Measurements from ENCODE around the gene HDAC4. TPM values are rescaled to one million over a fixed set of nuclear protein-coding genes. Genes with fewer than 3 reads are reported as not detected.
A peak's percentile ranks its signal among the peaks of the same experiment; 100 is the strongest.

Gene HDAC4
- total RNA-seq, 1 donor from 2014 or later: 20.4 TPM

DNA sequence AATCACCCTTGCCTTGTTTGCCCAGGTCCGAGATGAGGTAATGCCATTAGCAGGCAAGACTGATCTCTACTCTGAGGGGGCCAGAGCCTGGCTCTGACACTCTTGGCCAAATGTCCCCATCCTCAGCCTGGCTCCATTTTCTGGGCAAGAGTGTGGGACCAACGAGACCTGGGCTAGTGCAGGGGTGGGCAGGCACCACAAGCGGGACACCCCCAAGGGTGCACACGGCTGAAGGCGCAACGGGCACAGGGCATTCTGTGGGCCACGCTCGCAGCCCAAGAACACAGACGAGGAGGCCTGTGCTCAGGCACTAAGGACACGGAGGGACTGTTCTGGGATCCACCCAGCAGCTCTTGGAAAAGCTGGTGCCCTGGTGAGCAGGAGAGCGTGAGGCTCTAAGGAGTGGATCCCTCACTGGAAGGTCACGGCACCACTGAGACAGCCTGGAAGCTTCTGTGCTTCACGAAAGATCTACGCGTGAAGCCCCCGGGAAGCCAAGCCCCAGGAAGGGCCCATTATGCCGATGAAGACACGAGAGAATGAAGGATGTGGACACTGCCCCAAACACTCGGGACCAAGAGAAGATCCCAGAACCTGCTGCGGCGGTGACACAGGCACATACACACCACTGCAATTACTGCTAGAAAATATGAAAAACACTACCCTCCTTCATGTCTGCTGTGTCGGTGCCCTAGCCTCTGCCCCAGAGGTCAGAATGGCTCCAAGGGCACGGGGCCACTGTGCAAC lies 138.2 kb downstream of the HDAC4 start:
- no peak for DNase-seq (ENCODE audit: low spot score in 2 of 2)
- no peak for FAIRE-seq

DNA sequence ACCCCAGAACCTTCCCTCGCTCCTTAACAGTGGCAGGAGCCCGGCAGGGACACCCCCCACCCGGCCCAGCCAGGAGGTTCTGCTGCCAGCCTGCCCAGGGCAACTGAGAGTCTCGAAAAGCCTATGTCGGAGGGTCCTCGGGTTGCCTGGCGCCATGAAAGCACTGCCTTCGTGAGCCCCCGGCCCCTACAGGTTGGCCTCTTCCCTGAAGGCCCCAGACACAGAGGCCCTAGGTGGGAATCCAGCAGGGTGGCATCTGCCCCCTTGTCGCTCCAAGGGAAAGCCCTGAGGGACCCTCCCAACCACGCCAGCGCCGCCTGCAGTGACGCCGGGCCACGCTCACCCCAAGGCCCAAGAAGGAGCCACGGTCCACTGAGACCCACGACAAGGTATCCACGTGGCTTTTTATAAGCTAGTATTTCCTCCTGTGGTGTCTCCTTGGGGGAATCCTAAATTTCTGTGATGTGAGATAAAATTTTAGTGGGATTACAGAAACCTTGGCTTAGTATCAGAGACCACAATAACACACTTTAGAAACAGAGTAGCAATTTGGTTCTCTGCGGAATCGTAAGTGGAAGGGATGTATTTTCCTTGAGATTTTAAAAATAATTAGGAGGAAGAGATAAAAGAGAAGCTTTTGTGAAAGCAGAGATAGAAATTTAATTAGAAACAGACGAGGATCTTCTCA lies 138.9 kb downstream of the HDAC4 start:
- no peak for FAIRE-seq
- no peak for DNase-seq (ENCODE audit: low spot score in 2 of 2)

DNA sequence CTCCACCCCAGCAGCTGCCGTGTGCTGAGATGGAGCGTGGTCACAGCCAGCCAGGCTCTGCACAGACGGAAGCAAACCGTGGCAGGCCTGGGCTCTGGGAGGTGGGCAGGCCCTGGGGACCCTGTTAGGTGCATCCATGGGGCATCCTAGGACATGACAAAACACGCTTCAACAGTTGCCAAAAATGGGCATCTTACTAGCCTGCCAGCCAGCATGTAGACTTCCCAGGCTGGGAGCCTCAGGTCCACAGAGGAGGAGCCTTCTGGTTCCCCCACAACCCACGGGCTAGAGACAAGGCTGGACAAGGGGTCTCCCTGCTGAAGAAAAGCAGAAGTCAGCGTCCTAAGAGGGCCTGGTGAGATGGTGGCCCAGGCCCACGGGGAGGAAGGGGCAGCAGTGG lies 139.5 kb downstream of the HDAC4 start:
- no peak for FAIRE-seq
- DNase-seq (ENCODE audit: low spot score in 2 of 2): no peak

DNA sequence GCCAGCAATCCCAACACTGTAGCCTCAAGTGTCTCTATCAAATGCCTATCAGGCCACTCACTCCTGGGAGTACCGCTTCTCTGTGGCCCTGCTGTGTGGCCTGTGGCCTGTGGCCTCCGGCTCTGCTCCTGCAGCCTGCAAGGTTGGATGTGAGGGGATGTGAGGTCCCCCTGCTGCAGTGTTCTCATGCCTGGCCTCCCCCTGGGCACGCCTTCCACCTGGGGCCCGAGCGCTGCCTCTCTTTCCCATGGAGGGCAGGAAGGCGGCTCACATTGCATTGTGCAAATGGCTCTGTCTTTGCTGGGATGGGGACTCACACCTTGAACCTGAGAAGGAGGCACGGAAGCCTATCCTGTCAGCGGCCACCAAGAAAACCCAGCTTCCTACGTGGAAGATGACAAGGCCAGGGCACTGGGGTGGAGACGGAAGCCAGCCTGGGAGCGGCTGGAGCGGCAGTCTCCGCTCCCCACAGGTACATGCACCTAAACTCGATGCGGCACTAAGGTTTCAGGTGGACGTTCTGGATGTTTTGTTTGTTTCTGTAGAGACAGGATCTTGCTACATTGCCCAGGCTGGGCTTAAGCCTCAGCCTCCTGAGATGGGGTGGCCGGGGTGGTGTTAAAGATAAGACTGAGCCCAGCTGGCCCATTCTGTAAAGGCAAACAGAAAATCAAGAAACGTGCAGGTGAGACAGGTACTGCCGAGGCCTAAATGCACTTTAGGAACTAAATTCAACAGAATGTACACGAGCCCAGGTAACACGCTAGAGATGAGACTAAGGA lies 140.1 kb downstream of the HDAC4 start:
- no peak for FAIRE-seq
- DNase-seq (ENCODE audit: low spot score in 2 of 2): no peak

DNA sequence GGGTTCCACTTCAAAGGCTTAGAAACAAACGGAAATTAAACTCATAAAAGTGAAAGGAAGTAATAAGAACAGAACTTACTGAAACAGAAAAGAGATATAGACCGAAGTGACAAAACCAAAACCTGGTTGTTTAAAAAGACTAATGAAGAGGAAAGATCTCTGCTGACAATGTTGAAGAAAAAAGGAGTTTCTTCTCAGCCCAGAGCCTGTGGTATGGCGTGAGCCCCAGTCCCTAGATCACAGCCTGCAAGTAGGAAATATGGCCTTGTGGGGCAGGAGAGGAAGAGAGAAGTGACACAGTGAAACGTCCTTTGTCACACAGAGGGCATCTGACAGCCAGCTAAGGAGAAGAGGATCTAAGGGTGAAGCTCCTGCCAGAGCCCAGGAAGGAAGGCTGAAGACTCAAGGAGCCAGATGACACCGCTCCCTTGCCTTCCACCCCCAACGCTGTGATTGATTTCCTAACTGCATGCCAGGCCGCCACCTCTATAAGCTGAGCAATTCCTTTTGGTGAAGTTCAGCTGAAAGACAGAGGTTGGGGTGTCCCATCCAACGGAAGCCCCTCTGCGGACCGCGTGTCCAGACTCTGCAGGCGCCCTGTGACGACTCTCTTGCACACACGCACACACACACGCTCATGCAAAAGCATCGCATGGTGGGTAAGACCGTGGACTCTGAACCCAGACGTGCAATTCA lies 141.1 kb downstream of the HDAC4 start:
- FAIRE-seq: no peak
- no peak for DNase-seq (ENCODE audit: low spot score in 2 of 2)

DNA sequence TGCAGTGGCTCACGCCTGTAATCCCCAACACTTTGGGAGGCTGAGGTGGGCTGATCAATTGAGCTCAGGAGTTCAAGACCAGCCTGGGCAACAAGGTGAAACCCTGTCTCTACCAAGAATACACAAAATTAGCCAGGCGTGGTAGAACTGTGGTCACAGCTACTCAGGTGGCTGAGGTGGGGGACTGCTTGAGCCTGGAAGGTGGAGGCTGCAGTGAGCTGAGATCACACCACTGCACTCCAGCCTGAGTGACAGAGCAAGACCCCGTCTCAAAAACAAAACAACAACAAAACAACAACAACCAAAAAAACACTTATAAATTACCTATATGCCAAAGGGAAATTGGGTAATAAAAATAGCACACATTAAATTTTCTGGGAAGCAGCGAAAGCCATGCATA lies 141.6 kb downstream of the HDAC4 start:
- no peak for FAIRE-seq

DNA sequence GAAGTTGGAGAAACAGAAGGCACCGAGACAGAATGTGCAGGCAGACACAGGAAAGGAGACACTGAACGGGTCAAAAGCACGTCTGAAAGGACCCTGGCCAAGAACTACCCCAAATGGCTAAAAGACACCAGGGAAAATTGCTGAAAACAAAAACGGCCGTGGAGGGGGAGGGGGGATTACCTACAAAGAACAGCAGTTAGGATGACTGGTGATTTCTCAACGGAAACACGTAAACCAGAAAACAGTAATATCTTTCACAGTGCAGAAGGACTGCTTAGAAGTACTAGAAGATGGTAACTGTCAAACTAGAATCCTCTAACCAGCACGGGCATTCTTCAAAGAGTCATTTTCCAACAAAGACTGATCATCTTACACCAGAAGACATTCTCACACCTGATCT lies 142.6 kb downstream of the HDAC4 start:
- no peak for FAIRE-seq
- no peak for DNase-seq (ENCODE audit: low spot score in 2 of 2)

More for the DNA sequence above, 141.6 kb downstream of the HDAC4 start:
- no peak for DNase-seq (ENCODE audit: low spot score in 2 of 2)

DNA sequence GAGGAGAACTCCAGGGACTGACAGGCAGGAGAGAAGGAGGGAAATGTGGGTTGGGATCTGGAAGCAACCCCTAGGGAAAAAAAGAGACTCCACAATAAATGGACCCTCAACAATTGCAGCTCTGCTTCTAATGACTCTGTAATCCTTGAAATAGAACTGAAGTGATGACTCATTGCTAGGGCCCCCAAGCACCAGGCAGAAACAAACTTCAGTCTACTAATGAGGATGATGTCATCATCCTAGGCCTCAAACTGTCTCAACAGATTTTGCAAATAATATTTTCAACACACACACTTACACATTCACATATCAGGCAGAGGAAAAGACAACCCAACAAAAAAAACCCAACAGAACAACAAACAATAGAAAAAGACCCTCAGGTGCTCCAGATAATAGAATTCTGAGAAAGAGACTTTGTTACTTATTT lies 143.3 kb downstream of the HDAC4 start:
- DNase-seq (ENCODE audit: low spot score in 2 of 2) (no peak), FAIRE-seq (no peak)

DNA sequence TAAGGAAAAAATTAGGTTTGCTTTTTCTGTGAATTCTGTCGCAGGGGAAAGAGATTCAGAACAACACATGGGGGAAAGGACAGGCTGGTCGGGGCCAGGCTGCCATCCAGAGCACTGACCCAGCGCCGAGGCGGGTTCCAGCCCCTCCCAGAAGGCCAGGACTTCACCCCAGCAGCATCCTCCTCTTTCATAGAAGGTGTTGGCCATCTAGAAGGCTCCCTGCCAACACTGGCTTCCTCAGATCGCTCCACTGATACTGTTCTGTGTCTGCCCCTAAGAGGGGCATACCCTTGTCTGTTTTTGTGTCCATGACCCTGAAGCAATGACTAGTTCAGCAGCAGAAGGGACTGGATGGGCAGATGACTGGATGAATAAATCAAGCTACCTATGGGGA lies 144.5 kb downstream of the HDAC4 start:
- DNase-seq (ENCODE audit: low spot score in 2 of 2) (no peak), FAIRE-seq (no peak)

DNA sequence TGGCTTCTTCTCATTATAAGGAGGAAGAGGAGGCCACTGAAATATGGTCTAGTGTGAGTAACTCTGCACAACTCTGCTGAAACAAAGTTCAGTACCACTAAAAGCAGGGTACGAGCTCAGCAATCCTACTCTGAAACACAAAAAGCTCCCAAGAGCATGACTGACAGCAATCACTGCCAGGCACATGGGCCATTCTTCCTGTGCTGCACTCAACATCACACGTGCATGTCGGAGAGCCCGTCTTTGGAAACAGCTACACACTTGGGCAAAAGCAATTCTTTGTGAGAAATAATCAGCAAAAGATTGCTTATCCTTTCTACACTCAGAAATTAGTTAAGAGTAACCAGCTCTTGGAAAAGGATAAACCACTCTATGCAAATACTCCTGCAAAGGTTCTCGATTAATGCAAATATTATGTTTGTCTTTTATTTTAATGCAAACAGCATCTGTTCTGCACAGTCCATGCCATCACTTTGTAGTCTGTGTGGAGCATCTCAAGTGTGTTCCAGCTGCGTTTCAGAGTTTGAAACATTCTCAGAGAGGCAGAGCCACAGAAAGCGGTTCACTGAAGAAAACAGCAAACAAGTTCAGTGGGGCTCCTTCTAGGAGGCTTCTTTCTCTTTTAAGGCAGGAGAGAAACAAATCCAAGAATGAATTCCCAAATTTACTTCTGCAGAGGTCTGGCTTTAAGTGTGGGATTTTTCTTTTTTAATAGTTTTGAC lies 145.0 kb downstream of the HDAC4 start:
- FAIRE-seq (no peak), DNase-seq (ENCODE audit: low spot score in 2 of 2) (no peak)

DNA sequence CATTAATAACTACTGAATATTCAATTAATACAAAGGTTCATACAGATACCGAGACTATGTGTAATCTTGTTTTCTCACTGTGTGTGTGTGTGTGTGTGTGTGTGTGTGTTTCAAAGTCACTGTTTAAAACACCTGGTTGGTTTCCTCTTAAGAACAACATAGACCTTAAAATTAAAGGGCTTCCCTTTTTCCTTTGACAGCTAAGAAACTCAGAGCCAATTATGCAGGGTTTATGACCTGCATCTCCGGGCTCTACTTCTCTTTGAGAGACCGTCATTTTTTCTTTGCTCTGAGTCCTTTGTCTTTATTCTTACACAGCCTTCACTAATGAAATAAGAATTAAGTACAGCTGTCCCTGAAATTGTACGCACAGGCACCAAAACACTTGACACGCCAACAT lies 145.6 kb downstream of the HDAC4 start:
- no peak for FAIRE-seq
- DNase-seq (ENCODE audit: low spot score in 2 of 2): no peak

DNA sequence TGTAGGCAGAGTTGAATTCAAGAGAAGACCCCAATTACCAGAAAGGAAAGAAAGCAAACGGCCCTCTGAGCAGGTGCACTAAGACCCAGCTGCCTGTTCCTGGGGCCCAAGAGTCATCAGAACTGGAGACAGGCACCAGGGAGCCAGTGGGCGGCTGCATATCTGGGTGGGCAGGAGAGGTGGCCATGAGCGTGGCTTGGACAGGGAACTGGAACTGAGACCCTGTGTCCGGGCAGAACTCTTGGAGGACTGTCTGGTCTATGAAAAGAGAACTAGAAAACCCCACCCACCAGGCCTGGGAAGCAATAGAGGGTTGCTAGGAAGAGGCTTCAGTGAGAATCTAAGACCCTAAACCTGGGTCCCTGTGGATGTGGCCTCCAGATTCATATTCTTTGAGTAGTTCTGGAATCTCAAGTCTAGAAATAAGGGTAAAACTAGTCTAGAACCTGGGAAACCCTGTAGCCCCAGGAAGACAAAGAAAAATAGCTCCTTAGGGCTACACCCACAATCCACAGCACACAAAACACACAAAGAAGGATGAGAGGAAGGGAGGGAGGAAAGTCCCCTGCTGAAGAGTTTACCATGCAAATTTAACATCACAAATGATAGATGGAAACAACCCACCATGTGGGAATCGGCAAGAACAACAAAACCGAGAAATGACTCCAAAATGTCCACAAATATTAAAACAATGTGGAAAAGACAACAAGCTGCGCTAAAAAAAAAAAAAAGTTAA lies 147.0 kb downstream of the HDAC4 start:
- DNase-seq (ENCODE audit: low spot score in 2 of 2) (no peak), FAIRE-seq (no peak)

DNA sequence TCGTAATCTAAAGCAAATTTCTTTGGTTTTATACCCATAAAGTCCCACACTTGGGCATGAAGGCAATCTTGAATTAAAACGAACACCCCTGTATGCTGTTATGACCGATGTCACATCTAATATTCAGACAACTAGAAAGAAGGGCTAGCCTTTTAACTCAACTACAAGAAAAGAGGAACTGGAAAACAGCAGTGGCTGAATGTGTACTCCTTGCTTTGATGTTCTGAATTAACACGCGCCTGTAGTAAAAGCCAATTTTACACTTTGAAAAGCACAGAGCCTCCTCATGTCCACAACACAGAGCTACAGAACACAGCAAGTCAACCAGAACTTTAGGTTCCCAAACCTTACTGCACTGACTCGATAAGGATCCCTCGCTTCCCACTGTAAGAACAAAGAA lies 147.6 kb downstream of the HDAC4 start:
- DNase-seq (ENCODE audit: low spot score in 2 of 2) (no peak), FAIRE-seq (no peak)

DNA sequence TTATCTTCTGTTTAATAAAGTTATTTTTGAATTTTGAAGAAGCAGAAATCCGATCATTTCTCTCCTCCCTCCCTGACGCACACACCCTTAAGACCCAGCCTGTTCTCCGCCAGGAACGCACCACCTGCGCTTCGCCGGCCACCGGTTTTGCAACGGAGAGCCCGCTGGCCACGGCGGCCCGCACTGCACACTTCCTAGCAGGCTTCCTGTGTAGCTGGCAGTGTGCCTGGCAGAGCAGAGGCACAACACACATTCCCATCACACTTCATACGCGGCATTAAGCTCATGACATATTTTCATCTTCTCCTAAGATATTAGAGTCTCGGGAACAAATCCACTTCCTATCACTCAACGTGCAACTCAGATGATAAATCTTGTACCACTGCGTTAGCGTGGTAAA lies 148.0 kb downstream of the HDAC4 start:
- FAIRE-seq (no peak), DNase-seq (ENCODE audit: low spot score in 2 of 2) (no peak)

DNA sequence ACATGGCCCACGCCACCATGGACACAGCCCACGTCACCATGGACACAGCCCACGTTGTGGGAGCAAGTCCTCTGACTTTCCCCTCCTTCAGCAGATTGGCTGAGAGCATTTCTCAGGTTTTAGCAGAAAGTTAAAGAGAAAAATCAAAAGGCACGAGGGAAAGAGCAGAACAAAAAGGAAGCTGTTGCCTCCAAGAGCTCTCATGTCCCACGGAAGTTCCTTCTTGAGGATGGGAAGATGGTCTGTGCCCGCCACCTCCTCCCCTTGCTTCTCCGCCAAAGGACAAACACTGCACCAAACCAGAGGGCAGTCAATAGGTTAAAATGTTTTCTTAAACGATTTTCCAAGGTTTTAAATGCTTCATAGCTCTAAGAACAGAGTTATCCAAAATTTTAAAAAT lies 148.4 kb downstream of the HDAC4 start:
- FAIRE-seq (no peak), DNase-seq (ENCODE audit: low spot score in 2 of 2) (no peak)

DNA sequence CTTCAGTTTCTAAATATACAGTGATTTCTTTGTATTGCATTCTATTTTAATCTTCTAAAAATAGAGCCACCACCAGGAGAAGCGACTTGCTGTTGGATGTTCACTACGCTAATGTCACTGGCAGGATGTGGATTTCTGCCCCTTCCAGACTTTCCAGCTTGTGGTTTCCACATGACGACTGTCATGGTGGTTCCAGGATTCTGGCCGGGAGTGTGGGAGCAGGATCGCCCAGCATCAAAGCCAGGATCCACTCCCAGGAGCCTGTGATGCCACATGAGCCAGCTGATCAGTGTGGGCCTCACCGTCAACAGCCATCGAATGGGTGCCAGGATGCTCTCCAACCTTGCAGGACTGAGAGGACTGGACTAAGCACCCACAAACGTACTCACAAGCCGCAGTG lies 148.8 kb downstream of the HDAC4 start:
- FAIRE-seq (no peak), DNase-seq (ENCODE audit: low spot score in 2 of 2) (no peak)

DNA sequence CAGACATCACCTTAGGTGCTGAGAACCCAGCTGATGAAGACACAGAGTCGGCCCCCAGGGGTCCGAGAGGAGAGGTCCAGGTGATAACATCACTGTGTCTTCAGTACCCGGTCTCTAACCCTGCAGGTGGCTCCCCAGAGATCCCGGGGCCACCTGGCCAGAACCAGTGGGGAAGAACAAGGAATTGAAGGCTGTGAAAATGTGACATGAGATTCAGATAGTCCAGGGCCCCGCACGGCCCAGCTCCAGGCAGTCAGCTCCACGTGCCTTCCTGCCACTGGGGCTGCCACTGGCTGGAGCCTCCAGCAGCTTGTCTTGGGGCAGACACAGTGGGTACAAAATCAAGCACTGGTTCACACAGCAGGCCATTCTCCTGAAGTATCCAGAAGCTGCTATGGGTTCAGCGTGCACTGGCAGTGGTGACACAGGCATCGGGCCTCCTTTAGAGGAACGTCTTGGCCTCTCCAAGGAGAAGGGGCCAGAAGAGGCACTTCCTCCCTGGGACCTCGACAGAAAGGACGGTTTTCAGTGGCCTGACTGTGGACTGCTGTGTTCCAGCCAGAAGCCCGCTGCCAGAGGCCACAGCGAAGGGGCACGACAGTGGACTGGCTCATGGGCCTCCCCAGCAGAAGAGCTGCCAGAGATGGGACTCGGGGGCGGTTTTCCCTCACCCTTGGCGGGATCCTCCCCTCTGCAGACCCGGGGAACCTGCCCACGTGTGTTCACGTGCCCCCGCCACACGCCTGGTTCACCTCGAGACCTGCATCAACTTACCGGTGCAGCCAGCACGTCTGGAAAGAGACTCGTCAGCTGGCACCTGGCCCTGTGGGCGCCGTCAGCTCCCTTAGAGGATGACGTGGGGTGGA lies 150.4 kb downstream of the HDAC4 start:
- DNase-seq (ENCODE audit: low spot score in 2 of 2) (no peak), FAIRE-seq (no peak)

DNA sequence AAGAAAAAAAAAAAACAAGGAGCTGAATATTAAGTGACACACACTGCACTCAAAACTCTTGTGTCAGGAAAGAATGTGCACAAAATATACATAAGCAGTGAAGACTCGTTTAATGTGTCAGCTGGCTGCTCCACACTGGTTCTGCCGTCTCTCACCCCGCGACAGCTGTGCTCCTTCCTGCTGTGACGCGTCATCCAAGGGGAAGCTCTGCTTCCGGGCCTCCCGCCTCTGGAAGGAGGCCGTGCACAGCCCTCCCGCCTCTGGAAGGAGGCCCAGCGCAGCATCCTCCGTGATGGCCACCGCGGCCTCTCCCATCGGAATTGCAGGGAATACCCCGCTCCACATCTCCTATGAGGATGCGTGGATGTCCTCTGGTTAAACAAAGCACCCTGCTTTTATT lies 151.0 kb downstream of the HDAC4 start:
- DNase-seq (ENCODE audit: low spot score in 2 of 2) (peak in 1 of 2 donors; percentile 69), FAIRE-seq (no peak)

DNA sequence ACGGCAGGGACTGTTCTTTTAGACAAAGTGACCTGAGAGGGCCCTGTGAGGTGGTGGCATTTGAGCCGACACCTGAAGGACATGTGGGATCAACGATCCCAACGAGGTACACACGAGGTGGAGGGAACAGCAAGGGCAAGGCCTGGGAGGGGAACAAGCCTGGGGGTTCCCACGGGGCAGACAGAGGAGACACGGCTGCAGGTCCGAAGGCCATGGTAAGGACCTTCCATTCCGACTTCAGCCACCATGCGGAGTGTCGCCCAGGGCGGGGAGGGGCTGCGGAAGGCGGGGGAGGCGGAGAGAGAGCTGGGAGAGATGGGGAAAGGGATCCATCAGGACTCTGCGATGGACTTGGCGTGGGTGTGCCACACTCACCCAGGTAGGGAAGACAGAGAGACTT lies 151.8 kb downstream of the HDAC4 start:
- no peak for FAIRE-seq
- DNase-seq (ENCODE audit: low spot score in 2 of 2): no peak
